GM19397 (cell line): Measurements from ENCODE around the gene SULT6B1.
"Not testable (repeated sequence)": the region's sequence is repeated elsewhere in the genome, so short reads cannot be mapped to it uniquely, and the experiment has no call there.

ENCODE experiments used
- ATAC-seq: cut with Tn5 transposase; IDR thresholded peaks from one replicate; pipeline ENCODE4 v1.9.1; 2021; ENCODE audit warnings: mild to moderate bottlenecking, moderate library complexity; ENCODE audit not compliant: unreplicated experiment

SULT6B1 gene

GRCh38 chr2:37196320-37197195 lies 8.1 kb upstream of the SULT6B1 start, which contains the start of gene CEBPZOS:
Gene CEBPZOS, plus strand, starts transcription at chr2:37196496. Its CDS starts 3,209 bp downstream, at chr2:37199705.
- peak; percentile 79 for ATAC-seq

GRCh38 chr2:37195862-37196319 lies 7.4 kb upstream of the SULT6B1 start:
- ATAC-seq = not testable (repeated sequence)

- ATAC-seq = no peak
Measured at GRCh38 chr2:37192551-37192950, 4.1 kb upstream of the SULT6B1 start.

- no peak for ATAC-seq
Measured at GRCh38 chr2:37191747-37192146, 3.3 kb upstream of the SULT6B1 start.

GRCh38 chr2:37191253-37191652 lies 2.8 kb upstream of the SULT6B1 start:
- ATAC-seq = no peak

GRCh38 chr2:37190290-37190689 lies 1.8 kb upstream of the SULT6B1 start:
- ATAC-seq = no peak

GRCh38 chr2:37189452-37190153 lies 1.1 kb upstream of the SULT6B1 start:
- ATAC-seq = no peak

- no peak for ATAC-seq
Measured at GRCh38 chr2:37181726-37182684, 6.5 kb downstream of the SULT6B1 start.

- ATAC-seq = no peak
Measured at GRCh38 chr2:37180640-37181039, 7.8 kb downstream of the SULT6B1 start.

- no peak for ATAC-seq
Measured at GRCh38 chr2:37180006-37180639, 8.3 kb downstream of the SULT6B1 start.

GRCh38 chr2:37173741-37174140 lies 14.7 kb downstream of the SULT6B1 start:
- no peak for ATAC-seq

GRCh38 chr2:37171624-37171950 lies 16.9 kb downstream of the SULT6B1 start:
- ATAC-seq = no peak

- no peak for ATAC-seq
Measured at GRCh38 chr2:37168217-37168981, 20.1 kb downstream of the SULT6B1 start.

- no peak for ATAC-seq
Measured at GRCh38 chr2:37167636-37168180, 20.8 kb downstream of the SULT6B1 start.

GRCh38 chr2:37164757-37165156 lies 23.7 kb downstream of the SULT6B1 start:
- no peak for ATAC-seq

GRCh38 chr2:37156857-37157714 lies 31.4 kb downstream of the SULT6B1 start, which contains the start of gene EIF2AK2:
Gene EIF2AK2, minus strand, starts transcription at chr2:37156980. Its CDS starts 9,174 bp downstream, at chr2:37147806.
- ATAC-seq = peak; percentile 82

GRCh38 chr2:37156071-37156856 lies 32.2 kb downstream of the SULT6B1 start:
- ATAC-seq = peak; percentile 41

- ATAC-seq = no peak
Measured at GRCh38 chr2:37154785-37155184, 33.7 kb downstream of the SULT6B1 start.
